Upper lobe of right lung (tissue), 1 donor: ENCODE data around the gene DPY19L3. TPM values are rescaled to one million over a fixed set of nuclear protein-coding genes. Genes with fewer than 3 reads are reported as not detected.
"Not testable (repeated sequence)": the region's sequence is repeated elsewhere in the genome, so short reads cannot be mapped to it uniquely, and the experiment has no call there.

Experiments
- ATAC-seq: fragments of 200-7000 bp; cut with Tn5 transposase; one replicate; pipeline ENCODE4 v1.9.1; 2020; ENCODE audit warnings: mild to moderate bottlenecking, moderate library complexity
- DNase-seq: peaks from one replicate; pipeline ENCODE4 v3.0.0-alpha.2; 2020
- H3K27ac ChIP-seq: fragments of 200-600 bp; one replicate; pipeline ENCODE4 v1.8.0; 2022
- H3K27me3 ChIP-seq: fragments of 200-600 bp; one replicate; pipeline ENCODE4 v1.8.0; 2022; ENCODE audit warnings: mild to moderate bottlenecking
- H3K36me3 ChIP-seq: fragments of 200-600 bp; one replicate; pipeline ENCODE4 v1.8.0; 2022
- H3K4me1 ChIP-seq: fragments of 200-600 bp; one replicate; pipeline ENCODE4 v1.8.0; 2022
- H3K4me3 ChIP-seq: fragments of 200-600 bp; one replicate; pipeline ENCODE4 v1.8.0; 2022; ENCODE audit warnings: mild to moderate bottlenecking
- H3K9me3 ChIP-seq: fragments of 200-600 bp; one replicate; pipeline ENCODE4 v1.8.0; 2022
- CTCF ChIP-seq: fragments of 200-600 bp; IDR thresholded peaks from one replicate; pipeline ENCODE4 v1.8.0; 2022; ENCODE audit warnings: antibody characterized with exemption
- intact Hi-C: fragments of 100-400 bp; cut with DNase I; formaldehyde crosslinking; loops from one replicate; pipeline ENCODE4 v1.11.0; 2022
- total RNA-seq: library from RNA; stranded (reverse); fragmentation: NEBNext Ultra II Directional; extraction: Animal tissue kit (Norgen Biotek cat#: 25700); gene quantifications from one replicate; pipeline ENCODE4 v1.2.1, GENCODE V29; 2021
- donor health status: DM: no; HTN: yes; CAD: no; lungs with severe emphysema.

Gene DPY19L3
- total RNA-seq, 1 donor from 2014 or later: 36.1 TPM

GRCh38 chr19:32421589-32422361, 16.2 kb downstream of the DPY19L3 start:
- TF ChIP-seq CTCF: no peak
- peak; percentile 85 for ATAC-seq
- H3K27me3 ChIP-seq: no peaks in the 10 kb centered on the region

GRCh38 chr19:32422435-32422834, 16.9 kb downstream of the DPY19L3 start:
- H3K4me3 ChIP-seq: no peak overlapping the region
- no peak for TF ChIP-seq CTCF
- no peaks in the 10 kb centered on the region for H3K9me3 ChIP-seq
- no peak overlapping the region for H3K27ac ChIP-seq
- DNase-seq (no peak), ATAC-seq (no peak)
- H3K4me1 ChIP-seq: peaks cover 6% of the 10 kb centered on the region
- H3K36me3 ChIP-seq: no peaks in the 10 kb centered on the region
- H3K27me3 ChIP-seq: no peaks in the 10 kb centered on the region
- intact Hi-C loops: no loop called here

More at GRCh38 chr19:32421589-32422361, 16.2 kb downstream of the DPY19L3 start:
- Histone ChIP-seq H3K4me3 (no peak overlapping the region), H3K4me1 (peaks cover 6% of the 10 kb centered on the region), H3K36me3 (no peaks in the 10 kb centered on the region), H3K27ac (no peak overlapping the region), H3K9me3 (no peaks in the 10 kb centered on the region)
- DNase-seq: no peak
- intact Hi-C loops: no loop called here

- DNase-seq, H3K4me1 ChIP-seq, H3K27me3 ChIP-seq, ATAC-seq, H3K4me3 ChIP-seq, H3K27ac ChIP-seq, H3K9me3 ChIP-seq, intact Hi-C loops, H3K36me3 ChIP-seq: not testable (repeated sequence)
Observed at GRCh38 chr19:32423944-32424343, 18.4 kb downstream of the DPY19L3 start.

GRCh38 chr19:32427536-32427935, 22.0 kb downstream of the DPY19L3 start:
- ATAC-seq: no peak
- Histone ChIP-seq H3K27ac (no peak overlapping the region), H3K4me3 (no peak overlapping the region), H3K4me1 (no peaks in the 10 kb centered on the region), H3K9me3 (no peaks in the 10 kb centered on the region), H3K36me3 (no peaks in the 10 kb centered on the region), H3K27me3 (no peaks in the 10 kb centered on the region)
- intact Hi-C loops: no loop called here
- no peak for TF ChIP-seq CTCF
- DNase-seq: no peak

GRCh38 chr19:32436692-32437091, 31.1 kb downstream of the DPY19L3 start:
- ATAC-seq (no peak), DNase-seq (no peak)
- TF ChIP-seq CTCF: no peak
- no peaks in the 10 kb centered on the region for H3K4me1 ChIP-seq
- peaks cover 35% of the 10 kb centered on the region for H3K36me3 ChIP-seq
- no peak overlapping the region for H3K27ac ChIP-seq
- intact Hi-C loops: no loop called here
- H3K27me3 ChIP-seq: no peaks in the 10 kb centered on the region
- H3K9me3 ChIP-seq: no peaks in the 10 kb centered on the region
- H3K4me3 ChIP-seq: no peak overlapping the region

GRCh38 chr19:32437096-32437495, 31.5 kb downstream of the DPY19L3 start:
- intact Hi-C loops: no loop called here
- Histone ChIP-seq H3K4me1 (no peaks in the 10 kb centered on the region), H3K4me3 (no peak overlapping the region), H3K9me3 (no peaks in the 10 kb centered on the region), H3K36me3 (peaks cover 35% of the 10 kb centered on the region), H3K27ac (no peak overlapping the region), H3K27me3 (no peaks in the 10 kb centered on the region)
- DNase-seq: no peak
- no peak for TF ChIP-seq CTCF
- ATAC-seq: no peak
